Measurements from ENCODE around the gene CGREF1.
A peak's percentile ranks its signal among the peaks of the same experiment; 100 is the strongest.

Gene CGREF1

DNA sequence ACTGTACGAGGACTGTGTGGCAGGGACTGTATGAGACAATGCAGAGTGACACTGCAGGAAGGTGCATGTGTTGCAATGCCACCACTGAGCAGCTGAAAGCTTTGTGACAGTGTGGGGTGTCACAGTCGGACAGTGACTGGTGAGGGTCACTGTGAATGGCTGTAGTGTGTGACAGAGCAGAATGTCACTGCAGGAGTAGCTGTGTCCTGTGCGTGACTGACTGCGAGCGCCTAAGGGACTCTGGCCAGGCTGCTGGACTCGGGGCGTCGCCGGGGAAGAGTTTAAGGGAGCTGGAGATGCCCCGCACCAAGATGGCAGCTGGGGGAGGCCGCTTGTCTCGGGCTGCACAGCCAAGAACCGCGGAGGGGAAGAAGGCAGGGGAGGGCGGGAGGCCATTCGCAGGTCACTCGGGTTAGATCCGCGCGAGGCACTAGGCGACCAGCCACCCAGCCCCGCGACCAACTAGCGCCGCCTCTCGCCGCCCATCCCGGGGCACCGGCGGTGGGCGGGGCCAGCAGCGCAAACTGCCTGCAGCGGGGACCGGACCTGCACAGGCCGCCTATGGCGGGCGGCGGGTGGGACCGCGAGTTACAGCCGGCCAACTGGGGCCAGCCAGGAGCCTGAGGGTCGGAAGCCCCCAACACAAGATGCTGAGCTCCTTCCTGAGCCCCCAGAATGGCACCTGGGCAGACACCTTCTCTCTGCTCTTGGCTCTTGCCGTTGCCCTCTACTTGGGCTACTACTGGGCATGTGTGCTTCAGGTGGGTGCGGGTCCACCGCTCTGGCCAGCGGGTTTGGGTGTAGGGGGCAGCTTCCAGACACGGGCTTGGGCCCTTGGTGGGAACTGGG lies 4.6 kb upstream of the CGREF1 start, which contains the start of gene ABHD1 (continued):
- TF ChIP-seq, protein P1, sequence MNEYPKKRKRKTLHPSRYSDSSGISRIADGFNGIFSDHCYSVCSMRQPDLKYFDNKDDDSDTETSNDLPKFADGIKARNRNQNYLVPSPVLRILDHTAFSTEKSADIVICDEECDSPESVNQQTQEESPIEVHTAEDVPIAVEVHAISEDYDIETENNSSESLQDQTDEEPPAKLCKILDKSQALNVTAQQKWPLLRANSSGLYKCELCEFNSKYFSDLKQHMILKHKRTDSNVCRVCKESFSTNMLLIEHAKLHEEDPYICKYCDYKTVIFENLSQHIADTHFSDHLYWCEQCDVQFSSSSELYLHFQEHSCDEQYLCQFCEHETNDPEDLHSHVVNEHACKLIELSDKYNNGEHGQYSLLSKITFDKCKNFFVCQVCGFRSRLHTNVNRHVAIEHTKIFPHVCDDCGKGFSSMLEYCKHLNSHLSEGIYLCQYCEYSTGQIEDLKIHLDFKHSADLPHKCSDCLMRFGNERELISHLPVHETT (tag by site-specific recombination; IDR thresholded peaks at IDR 0.05): no peak
- peak; percentile 90 for TF ChIP-seq ZBTB8A (tag by site-specific recombination; IDR thresholded peaks at IDR 0.05)
- TF ChIP-seq ZNF660 (tag by site-specific recombination; IDR thresholded peaks at IDR 0.05): no peak
- TF ChIP-seq, protein P2, sequence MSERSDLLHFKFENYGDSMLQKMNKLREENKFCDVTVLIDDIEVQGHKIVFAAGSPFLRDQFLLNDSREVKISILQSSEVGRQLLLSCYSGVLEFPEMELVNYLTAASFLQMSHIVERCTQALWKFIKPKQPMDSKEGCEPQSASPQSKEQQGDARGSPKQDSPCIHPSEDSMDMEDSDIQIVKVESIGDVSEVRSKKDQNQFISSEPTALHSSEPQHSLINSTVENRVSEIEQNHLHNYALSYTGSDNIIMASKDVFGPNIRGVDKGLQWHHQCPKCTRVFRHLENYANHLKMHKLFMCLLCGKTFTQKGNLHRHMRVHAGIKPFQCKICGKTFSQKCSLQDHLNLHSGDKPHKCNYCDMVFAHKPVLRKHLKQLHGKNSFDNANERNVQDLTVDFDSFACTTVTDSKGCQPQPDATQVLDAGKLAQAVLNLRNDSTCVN (tag by site-specific recombination; optimal IDR thresholded peaks at IDR 0.05): peak; percentile 33
- no peak for TF ChIP-seq ZNF416 (tag by site-specific recombination; IDR thresholded peaks at IDR 0.05)
- TF ChIP-seq ZNF561 (tag by site-specific recombination; IDR thresholded peaks at IDR 0.05; ENCODE audit: borderline replicate concordance): no peak
- peak; percentile 79 for TF ChIP-seq ZIC2 (tag by site-specific recombination; IDR thresholded peaks at IDR 0.05)
- no peak for TF ChIP-seq ZNF626 (tag by site-specific recombination; IDR thresholded peaks at IDR 0.05)
- TF ChIP-seq, protein P3, sequence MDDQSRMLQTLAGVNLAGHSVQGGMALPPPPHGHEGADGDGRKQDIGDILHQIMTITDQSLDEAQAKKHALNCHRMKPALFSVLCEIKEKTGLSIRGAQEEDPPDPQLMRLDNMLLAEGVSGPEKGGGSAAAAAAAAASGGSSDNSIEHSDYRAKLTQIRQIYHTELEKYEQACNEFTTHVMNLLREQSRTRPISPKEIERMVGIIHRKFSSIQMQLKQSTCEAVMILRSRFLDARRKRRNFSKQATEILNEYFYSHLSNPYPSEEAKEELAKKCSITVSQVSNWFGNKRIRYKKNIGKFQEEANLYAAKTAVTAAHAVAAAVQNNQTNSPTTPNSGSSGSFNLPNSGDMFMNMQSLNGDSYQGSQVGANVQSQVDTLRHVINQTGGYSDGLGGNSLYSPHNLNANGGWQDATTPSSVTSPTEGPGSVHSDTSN (CRISPR knock-in tag; IDR thresholded peaks at IDR 0.05): peak; percentile 58; the same call in 1 of the 2 replicates
- TF ChIP-seq HOXD13 (CRISPR knock-in tag; IDR thresholded peaks at IDR 0.05; ENCODE audit: borderline replicate concordance): no peak
- no peak for TF ChIP-seq OVOL3 (tag by site-specific recombination; IDR thresholded peaks at IDR 0.05)
- peak; percentile 44; the same call in 1 of the 2 replicates for TF ChIP-seq ZBTB17 (tag by site-specific recombination; IDR thresholded peaks at IDR 0.05)
- TF ChIP-seq ZNF335 (tag by site-specific recombination; conservative IDR thresholded peaks at IDR 0.05): peak; percentile 87
- TF ChIP-seq, protein P4, sequence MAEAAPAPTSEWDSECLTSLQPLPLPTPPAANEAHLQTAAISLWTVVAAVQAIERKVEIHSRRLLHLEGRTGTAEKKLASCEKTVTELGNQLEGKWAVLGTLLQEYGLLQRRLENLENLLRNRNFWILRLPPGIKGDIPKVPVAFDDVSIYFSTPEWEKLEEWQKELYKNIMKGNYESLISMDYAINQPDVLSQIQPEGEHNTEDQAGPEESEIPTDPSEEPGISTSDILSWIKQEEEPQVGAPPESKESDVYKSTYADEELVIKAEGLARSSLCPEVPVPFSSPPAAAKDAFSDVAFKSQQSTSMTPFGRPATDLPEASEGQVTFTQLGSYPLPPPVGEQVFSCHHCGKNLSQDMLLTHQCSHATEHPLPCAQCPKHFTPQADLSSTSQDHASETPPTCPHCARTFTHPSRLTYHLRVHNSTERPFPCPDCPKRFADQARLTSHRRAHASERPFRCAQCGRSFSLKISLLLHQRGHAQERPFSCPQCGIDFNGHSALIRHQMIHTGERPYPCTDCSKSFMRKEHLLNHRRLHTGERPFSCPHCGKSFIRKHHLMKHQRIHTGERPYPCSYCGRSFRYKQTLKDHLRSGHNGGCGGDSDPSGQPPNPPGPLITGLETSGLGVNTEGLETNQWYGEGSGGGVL (tag by site-specific recombination; IDR thresholded peaks at IDR 0.05): no peak
- TF ChIP-seq, protein P5, sequence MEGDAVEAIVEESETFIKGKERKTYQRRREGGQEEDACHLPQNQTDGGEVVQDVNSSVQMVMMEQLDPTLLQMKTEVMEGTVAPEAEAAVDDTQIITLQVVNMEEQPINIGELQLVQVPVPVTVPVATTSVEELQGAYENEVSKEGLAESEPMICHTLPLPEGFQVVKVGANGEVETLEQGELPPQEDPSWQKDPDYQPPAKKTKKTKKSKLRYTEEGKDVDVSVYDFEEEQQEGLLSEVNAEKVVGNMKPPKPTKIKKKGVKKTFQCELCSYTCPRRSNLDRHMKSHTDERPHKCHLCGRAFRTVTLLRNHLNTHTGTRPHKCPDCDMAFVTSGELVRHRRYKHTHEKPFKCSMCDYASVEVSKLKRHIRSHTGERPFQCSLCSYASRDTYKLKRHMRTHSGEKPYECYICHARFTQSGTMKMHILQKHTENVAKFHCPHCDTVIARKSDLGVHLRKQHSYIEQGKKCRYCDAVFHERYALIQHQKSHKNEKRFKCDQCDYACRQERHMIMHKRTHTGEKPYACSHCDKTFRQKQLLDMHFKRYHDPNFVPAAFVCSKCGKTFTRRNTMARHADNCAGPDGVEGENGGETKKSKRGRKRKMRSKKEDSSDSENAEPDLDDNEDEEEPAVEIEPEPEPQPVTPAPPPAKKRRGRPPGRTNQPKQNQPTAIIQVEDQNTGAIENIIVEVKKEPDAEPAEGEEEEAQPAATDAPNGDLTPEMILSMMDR (tag by site-specific recombination; IDR thresholded peaks at IDR 0.05): peak; percentile 52; the same call in 1 of the 2 replicates
- TF ChIP-seq, protein P6, sequence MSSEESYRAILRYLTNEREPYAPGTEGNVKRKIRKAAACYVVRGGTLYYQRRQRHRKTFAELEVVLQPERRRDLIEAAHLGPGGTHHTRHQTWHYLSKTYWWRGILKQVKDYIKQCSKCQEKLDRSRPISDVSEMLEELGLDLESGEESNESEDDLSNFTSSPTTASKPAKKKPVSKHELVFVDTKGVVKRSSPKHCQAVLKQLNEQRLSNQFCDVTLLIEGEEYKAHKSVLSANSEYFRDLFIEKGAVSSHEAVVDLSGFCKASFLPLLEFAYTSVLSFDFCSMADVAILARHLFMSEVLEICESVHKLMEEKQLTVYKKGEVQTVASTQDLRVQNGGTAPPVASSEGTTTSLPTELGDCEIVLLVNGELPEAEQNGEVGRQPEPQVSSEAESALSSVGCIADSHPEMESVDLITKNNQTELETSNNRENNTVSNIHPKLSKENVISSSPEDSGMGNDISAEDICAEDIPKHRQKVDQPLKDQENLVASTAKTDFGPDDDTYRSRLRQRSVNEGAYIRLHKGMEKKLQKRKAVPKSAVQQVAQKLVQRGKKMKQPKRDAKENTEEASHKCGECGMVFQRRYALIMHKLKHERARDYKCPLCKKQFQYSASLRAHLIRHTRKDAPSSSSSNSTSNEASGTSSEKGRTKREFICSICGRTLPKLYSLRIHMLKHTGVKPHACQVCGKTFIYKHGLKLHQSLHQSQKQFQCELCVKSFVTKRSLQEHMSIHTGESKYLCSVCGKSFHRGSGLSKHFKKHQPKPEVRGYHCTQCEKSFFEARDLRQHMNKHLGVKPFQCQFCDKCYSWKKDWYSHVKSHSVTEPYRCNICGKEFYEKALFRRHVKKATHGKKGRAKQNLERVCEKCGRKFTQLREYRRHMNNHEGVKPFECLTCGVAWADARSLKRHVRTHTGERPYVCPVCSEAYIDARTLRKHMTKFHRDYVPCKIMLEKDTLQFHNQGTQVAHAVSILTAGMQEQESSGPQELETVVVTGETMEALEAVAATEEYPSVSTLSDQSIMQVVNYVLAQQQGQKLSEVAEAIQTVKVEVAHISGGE (tag by site-specific recombination; conservative IDR thresholded peaks at IDR 0.05; ENCODE audit: low read depth): peak; percentile 38; the same call in 1 of the 2 replicates
- peak; percentile 48; the same call in 1 of the 2 replicates for TF ChIP-seq PATZ1 (tag by site-specific recombination; IDR thresholded peaks at IDR 0.05)
- no peak for TF ChIP-seq FEZF1 (tag by site-specific recombination; IDR thresholded peaks at IDR 0.05)
- 0 out of 2 replicates have a peak, but pooled peaks have one; percentile 42 for TF ChIP-seq ZNF692 (tag by site-specific recombination; IDR thresholded peaks at IDR 0.05)
- TF ChIP-seq ZNF837 (tag by site-specific recombination; IDR thresholded peaks at IDR 0.05): no peak
- no peak for TF ChIP-seq ZNF140 (tag by site-specific recombination; IDR thresholded peaks at IDR 0.05)
- TF ChIP-seq ZFP69B (tag by site-specific recombination; IDR thresholded peaks at IDR 0.05): peak; percentile 46; the same call in 1 of the 2 replicates
- peak; percentile 55; the same call in 1 of the 2 replicates for TF ChIP-seq ZXDB (tag by site-specific recombination; IDR thresholded peaks at IDR 0.05)
- TF ChIP-seq KLF8 (tag by site-specific recombination; IDR thresholded peaks at IDR 0.05): peak; percentile 50; the same call in 1 of the 2 replicates

Measured in HEK293 (cell line).